ENCODE results near the gene F2.

GRCh38 chr11:46760429-46761128 is 41.6 kb downstream of the F2 start:
- TF ChIP-seq CTCF (IDR thresholded peaks at IDR 0.05) (no peak), POLR2AphosphoS5 (IDR thresholded peaks at IDR 0.05) (no peak), EP300 (IDR thresholded peaks at IDR 0.05) (no peak), POLR2A (IDR thresholded peaks at IDR 0.05; ENCODE audit: low read depth) (no peak)
